T-cell (primary cell): ENCODE data around the gene TM4SF5. TPM values are rescaled to one million over a fixed set of nuclear protein-coding genes. Genes with fewer than 3 reads are reported as not detected.

Experiments used
- ATAC-seq, 4 experiments: fragments of 200-7000 bp in 3 of 4; fragments of 150-1000 bp in 1 of 4; cut with Tn5 transposase; replicated peaks in 1 of 4; 1 replicate in 3 of 4; 2 replicates in 1 of 4; pipeline ENCODE4 v1.10.0; 2021; ENCODE audit warnings: moderate library complexity in 3 of 4, mild to moderate bottlenecking in 2 of 4, moderate number of reproducible peaks in 1 of 4
- CTCF ChIA-PET, 2 donors: fragments of 300-600 bp; sonication (Branson Sonifier 250); formaldehyde crosslinking; loops; one replicate each; lab custom pipeline; 2022; ENCODE audit warnings: antibody characterized with exemption in 2 of 2; lab: Charles Lee
- POLR2A ChIA-PET, 2 donors: fragments of 300-600 bp; sonication (Branson Sonifier 250); formaldehyde crosslinking; loops; one replicate each; lab custom pipeline; 2022; ENCODE audit warnings: antibody characterized with exemption in 2 of 2; lab: Charles Lee
- DNase-seq, 35 experiments: peaks; one replicate each; pipeline versions ENCODE4 v3.0.0 to v3.0.0-alpha.2; 2013 to 2023
- H3K27ac ChIP-seq: one replicate; pipeline ENCODE4 v1.5.1; 2013; ENCODE audit warnings: low read length
- H3K27me3 ChIP-seq, 2 experiments: replicated peaks in 1 of 2; 1 replicate in 1 of 2; 2 replicates in 1 of 2; pipeline versions ENCODE4 v1.6.1 to v1.7.0; 2013; ENCODE audit warnings: low read length in 1 of 2, mixed read lengths in 1 of 2; ENCODE audit not compliant: control insufficient read depth in 2 of 2, insufficient read depth in 2 of 2; ENCODE audit errors: extremely low read depth in 1 of 2
- H3K36me3 ChIP-seq, 2 donors: 1 replicate in 1 of 2; 2 replicates in 1 of 2; pipeline versions ENCODE4 v1.6.1 to v1.7.0; 2013; ENCODE audit warnings: low read length in 1 of 2; ENCODE audit not compliant: control insufficient read depth in 2 of 2, insufficient read depth in 1 of 2; ENCODE audit errors: extremely low read depth in 1 of 2
- H3K4me1 ChIP-seq, 2 experiments: 1 replicate in 1 of 2; 2 replicates in 1 of 2; pipeline versions ENCODE4 v1.6.1 to v1.7.0; 2013; ENCODE audit warnings: low read length in 2 of 2, mixed read lengths in 1 of 2; ENCODE audit not compliant: insufficient read depth in 2 of 2, control insufficient read depth in 1 of 2; ENCODE audit errors: extremely low read depth in 1 of 2
- H3K4me3 ChIP-seq, 2 donors: 1 replicate in 1 of 2; 2 replicates in 1 of 2; pipeline versions ENCODE4 v1.5.1 to v1.7.0; 2013; ENCODE audit warnings: mild to moderate bottlenecking in 2 of 2, low read length in 1 of 2, moderate library complexity in 1 of 2; ENCODE audit not compliant: control insufficient read depth in 1 of 2; ENCODE audit errors: extremely low read depth in 1 of 2
- H3K9me3 ChIP-seq: 2 replicates; pipeline ENCODE4 v1.7.0; 2013
- H3K27ac Mint-ChIP-seq, 2 donors: one replicate each; pipeline ENCODE4 v1.8.0; 2020 to 2021; ENCODE audit warnings: mild to moderate bottlenecking in 2 of 2, mixed read lengths in 2 of 2
- H3K27me3 Mint-ChIP-seq, 2 donors: one replicate each; pipeline ENCODE4 v1.8.0; 2021 to 2022; ENCODE audit warnings: mixed read lengths in 2 of 2
- H3K36me3 Mint-ChIP-seq: one replicate; pipeline ENCODE4 v1.8.0; 2021; ENCODE audit warnings: mixed read lengths
- H3K4me1 Mint-ChIP-seq, 3 donors: one replicate each; pipeline ENCODE4 v1.8.0; 2020 to 2022; ENCODE audit warnings: mixed read lengths in 3 of 3, mild to moderate bottlenecking in 1 of 3
- H3K4me3 Mint-ChIP-seq, 3 donors: one replicate each; pipeline ENCODE4 v1.8.0; 2020 to 2022; ENCODE audit warnings: mild to moderate bottlenecking in 3 of 3, mixed read lengths in 3 of 3, moderate library complexity in 3 of 3
- H3K9me3 Mint-ChIP-seq, 3 donors: one replicate each; pipeline ENCODE4 v1.8.0; 2020 to 2022; ENCODE audit warnings: mixed read lengths in 3 of 3
- WGBS: methylation state at CpG from one replicate; pipeline ENCODE4 v1.1.5; 2013; ENCODE audit warnings: missing lambda C conversion rate; ENCODE audit not compliant: insufficient coverage; 5-methylcytosine and 5-hydroxymethylcytosine counted together
- total RNA-seq, 35 experiments: library from RNA in 6 of 35; stranded (reverse) in 6 of 35; fragments of 120-200 nt in 1 of 35; gene quantifications; one replicate each; pipeline versions ENCODE4 v1.2.1 to v1.2.4 and lab custom pipeline; 2013 to 2026

TM4SF5 gene
- total RNA-seq, 5 donors from 2014 or later (not counting 1 experiment from before 2014, with no cell fraction given), result not detected

- ChIA-PET POLR2A (interaction anchor here (0.6 to 0.7 kb wide), 3 partner anchors 59 to 606 kb away, joined by 3 to 6 read pairs (median 3); no protein-coding TSS in a partner anchor), CTCF (no interaction called here)
- ATAC-seq (no peak), DNase-seq (no peak)
- WGBS, result 81% methylated on average over 10 of the region's 10 CpGs
- H3K9me3 Mint-ChIP-seq, result no peaks in the 10 kb centered on the region
- Histone ChIP-seq H3K27ac (no peak overlapping the region), H3K27me3 (no peaks in the 10 kb centered on the region), H3K9me3 (no peaks in the 10 kb centered on the region), H3K4me3 (no peak overlapping the region), H3K4me1 (peaks cover 5 to 17% of the 10 kb centered on the region in 2 experiments), H3K36me3 (peaks cover 0 to 19% of the 10 kb centered on the region in 2 donors)
- H3K36me3 Mint-ChIP-seq, result peaks cover 16% of the 10 kb centered on the region
- peak overlapping the region in 1 of 2 donors; percentile 5 for H3K27ac Mint-ChIP-seq
- peaks cover 11 to 15% (median 13%) of the 10 kb centered on the region in 3 donors for H3K4me1 Mint-ChIP-seq
- H3K27me3 Mint-ChIP-seq, result no peaks in the 10 kb centered on the region
- no peak overlapping the region for H3K4me3 Mint-ChIP-seq
Measured at GRCh38 chr17:4800462-4801196, 28.9 kb downstream of the TM4SF5 start.

- ChIA-PET POLR2A (no interaction called here), CTCF (no interaction called here)
- Histone ChIP-seq H3K4me1 (peaks cover 3 to 7% of the 10 kb centered on the region in 2 experiments), H3K4me3 (no peak within 1 kb of the TSS), H3K27ac (no peak within 1 kb of the TSS), H3K27me3 (no peaks in the 10 kb centered on the region), H3K36me3 (peaks cover 0 to 19% of the 10 kb centered on the region in 2 donors), H3K9me3 (no peaks in the 10 kb centered on the region)
- WGBS, result no CpG with 5 or more reads among the region's 9 CpGs
- H3K36me3 Mint-ChIP-seq, result peaks cover 13% of the 10 kb centered on the region
- DNase-seq (no peak), ATAC-seq (no peak)
- H3K9me3 Mint-ChIP-seq, result no peaks in the 10 kb centered on the region
- no peak within 1 kb of the TSS for H3K4me3 Mint-ChIP-seq
- peaks cover 0 to 10% (median 6%) of the 10 kb centered on the region in 3 donors for H3K4me1 Mint-ChIP-seq
- H3K27ac Mint-ChIP-seq, result no peak within 1 kb of the TSS
- no peaks in the 10 kb centered on the region for H3K27me3 Mint-ChIP-seq
Measured at GRCh38 chr17:4802228-4802627, 30.5 kb downstream of the TM4SF5 start, which contains the start of gene C17orf114. Gene C17orf114 (minus strand): TSS chr17:4802328.

GRCh38 chr17:4806456-4806776, 34.7 kb downstream of the TM4SF5 start:
- H3K27me3 ChIP-seq, result no peaks in the 10 kb centered on the region
- Mint-ChIP-seq H3K27me3 (no peaks in the 10 kb centered on the region), H3K4me1 (peaks cover 0 to 22% (median 12%) of the 10 kb centered on the region in 3 donors), H3K4me3 (peak overlapping the region; percentile 69 to 80 (median 72)), H3K27ac (no peak overlapping the region), H3K9me3 (no peaks in the 10 kb centered on the region), H3K36me3 (peaks cover 15% of the 10 kb centered on the region)
- H3K4me3 ChIP-seq, result peak overlapping the region; percentile 49 to 69
- ATAC-seq, result no peak
- CTCF ChIA-PET, result interaction anchor here in 1 of 2 donors (0.8 kb wide), 1 partner anchor 96 kb away, joined by 3 read pairs; the partner anchor contains the start of gene ARRB2
- WGBS, result under 1% methylated on average over 11 of the region's 16 CpGs
- H3K4me1 ChIP-seq, result peaks cover 3 to 17% of the 10 kb centered on the region in 2 experiments
- H3K27ac ChIP-seq, result no peak overlapping the region
- DNase-seq, result no peak
- no peaks in the 10 kb centered on the region for H3K9me3 ChIP-seq
- POLR2A ChIA-PET, result interaction anchor here in 1 of 2 donors (0.9 kb wide), 1 partner anchor 93 kb away, joined by 3 read pairs; the partner anchor contains the start of gene C17orf107
- peaks cover 0 to 13% of the 10 kb centered on the region in 2 donors for H3K36me3 ChIP-seq

- no peaks in the 10 kb centered on the region for H3K9me3 Mint-ChIP-seq
- Histone ChIP-seq H3K36me3 (peaks cover 0 to 13% of the 10 kb centered on the region in 2 donors), H3K9me3 (no peaks in the 10 kb centered on the region), H3K4me3 (peak within 1 kb of the TSS; percentile 57 to 69), H3K27me3 (no peaks in the 10 kb centered on the region), H3K4me1 (peaks cover 3 to 17% of the 10 kb centered on the region in 2 experiments), H3K27ac (peak within 1 kb of the TSS; percentile 63)
- H3K36me3 Mint-ChIP-seq, result peaks cover 15% of the 10 kb centered on the region
- peak within 1 kb of the TSS in 1 of 2 donors; percentile 4 for H3K27ac Mint-ChIP-seq
- DNase-seq, result peak; percentile 63 to 90 (median 78)
- H3K4me1 Mint-ChIP-seq, result peaks cover 0 to 22% (median 12%) of the 10 kb centered on the region in 3 donors
- ATAC-seq, result peak; percentile 98 to 100 (median 98)
- H3K27me3 Mint-ChIP-seq, result no peaks in the 10 kb centered on the region
- under 1% methylated on average over 90 of the region's 106 CpGs for WGBS
- ChIA-PET POLR2A (interaction anchor here in 1 of 2 donors (0.9 kb wide), 1 partner anchor 92 kb away, joined by 3 read pairs; the partner anchor contains the start of gene C17orf107), CTCF (interaction anchor here in 1 of 2 donors (0.8 to 1.0 kb wide), 2 partner anchors 16 to 97 kb away, joined by 3 to 4 read pairs; partner anchors contain the start of gene ARRB2)
- H3K4me3 Mint-ChIP-seq, result peak within 1 kb of the TSS; percentile 72 to 80 (median 73)
Measured at GRCh38 chr17:4806777-4807604, 35.3 kb downstream of the TM4SF5 start, which contains the start of gene PLD2. Gene PLD2 (plus strand): TSS chr17:4807152. CDS start chr17:4807773, 621 bp downstream.

- Histone ChIP-seq H3K9me3 (no peaks in the 10 kb centered on the region), H3K4me3 (peak overlapping the region in 1 of 2 donors; percentile 57), H3K27me3 (no peaks in the 10 kb centered on the region), H3K27ac (no peak overlapping the region), H3K36me3 (peaks cover 0 to 13% of the 10 kb centered on the region in 2 donors), H3K4me1 (peaks cover 3 to 17% of the 10 kb centered on the region in 2 experiments)
- CTCF ChIA-PET, result interaction anchor here in 1 of 2 donors (1.0 kb wide), 2 partner anchors 17 to 98 kb away, joined by 3 to 4 read pairs; partner anchors contain the start of gene ARRB2
- peaks cover 15% of the 10 kb centered on the region for H3K36me3 Mint-ChIP-seq
- no peak for DNase-seq
- no peak overlapping the region for H3K27ac Mint-ChIP-seq
- H3K27me3 Mint-ChIP-seq, result no peaks in the 10 kb centered on the region
- peaks cover 0 to 22% (median 12%) of the 10 kb centered on the region in 3 donors for H3K4me1 Mint-ChIP-seq
- ATAC-seq, result no peak
- H3K4me3 Mint-ChIP-seq, result peak overlapping the region; percentile 70 to 79 (median 73)
- WGBS, result 45% methylated on average over 17 of the region's 32 CpGs
- no peaks in the 10 kb centered on the region for H3K9me3 Mint-ChIP-seq
- POLR2A ChIA-PET, result no interaction called here
Measured at GRCh38 chr17:4807605-4808377, 36.1 kb downstream of the TM4SF5 start.
